HG02759 (cell line): ENCODE measurements around the gene ELL2.
"Not testable (repeated sequence)": the region's sequence is repeated elsewhere in the genome, so short reads cannot be mapped to it uniquely, and the experiment has no call there.

Experiments
- ATAC-seq: cut with Tn5 transposase; IDR thresholded peaks from one replicate; pipeline ENCODE4 v1.9.1; 2021; ENCODE audit warnings: mild to moderate bottlenecking, moderate library complexity; ENCODE audit not compliant: unreplicated experiment

Gene ELL2

DNA sequence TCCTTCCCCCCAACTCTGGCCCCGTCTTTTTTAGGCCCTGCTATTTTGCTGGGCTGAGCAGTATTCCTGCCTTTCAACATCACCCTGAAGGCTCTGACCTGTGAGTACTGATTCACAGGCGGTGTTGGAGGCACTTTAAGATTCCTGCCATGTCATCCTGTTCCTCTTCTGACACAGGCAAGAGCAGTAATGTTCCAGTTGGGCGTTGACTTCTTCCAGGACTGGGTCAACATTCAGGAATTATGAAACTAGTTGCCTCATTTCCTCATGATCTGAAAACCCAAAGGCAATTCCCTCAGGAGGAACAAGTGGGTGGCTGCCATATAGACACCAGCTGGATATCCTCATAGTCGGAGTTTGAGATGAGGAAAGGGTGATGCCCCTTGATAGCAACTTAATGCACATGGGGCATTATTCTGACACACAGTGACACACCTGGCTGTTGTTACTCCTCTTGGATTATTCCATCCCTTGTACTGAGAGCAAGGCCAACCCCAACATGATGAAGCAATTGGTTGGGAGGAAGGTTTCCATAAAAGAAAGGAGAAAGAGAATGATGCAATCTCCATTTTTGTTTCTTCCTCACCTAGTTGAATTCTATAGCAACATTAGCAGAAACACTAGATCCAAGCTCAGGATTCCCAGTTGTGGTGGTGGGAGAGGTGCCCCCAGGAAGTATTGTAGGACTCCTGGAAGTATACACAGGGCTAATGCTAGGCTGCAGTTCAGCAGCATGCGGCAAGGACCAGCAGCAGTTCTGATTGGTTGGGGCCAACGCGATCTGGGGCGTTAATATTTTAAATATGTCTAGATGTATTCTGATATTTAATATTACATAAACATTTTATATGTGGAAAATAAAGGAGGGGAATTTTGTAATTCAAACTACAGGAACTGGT lies 119.5 kb downstream of the ELL2 start:
- no peak for ATAC-seq

DNA sequence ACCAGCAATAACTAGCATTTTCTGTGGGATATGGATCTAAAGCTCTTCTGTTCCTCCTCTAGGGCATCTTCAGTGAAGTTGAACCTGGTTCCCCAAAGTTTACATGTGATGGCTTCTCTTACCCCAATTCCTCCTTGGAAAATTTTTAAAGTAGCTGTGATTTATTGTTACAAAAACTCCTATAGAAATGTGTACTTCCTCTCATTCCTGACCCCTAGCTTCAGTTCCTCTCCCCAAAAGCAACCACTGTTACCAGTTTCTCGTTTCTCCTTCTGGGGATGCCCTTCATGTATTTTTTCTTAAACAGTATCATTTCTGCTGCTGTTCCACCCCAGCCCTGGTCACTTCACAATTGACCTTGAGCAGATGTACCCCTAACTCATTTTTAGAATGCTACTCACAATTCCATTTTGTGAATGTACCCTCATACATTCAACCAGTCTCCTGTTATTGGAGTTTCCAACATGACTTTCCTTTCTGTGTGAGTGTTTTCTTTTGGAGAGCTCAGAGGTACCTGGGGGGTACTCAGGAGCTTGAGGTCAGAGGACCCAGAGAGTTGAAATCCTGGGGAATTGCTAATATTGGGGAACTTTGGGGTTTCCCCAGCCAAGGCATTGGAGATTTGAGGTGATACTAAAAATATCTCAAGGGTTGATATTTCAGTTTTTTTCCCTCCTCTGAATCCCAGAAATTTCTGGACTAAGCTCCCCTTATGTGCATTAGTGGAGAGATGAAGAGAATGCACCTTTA lies 120.5 kb downstream of the ELL2 start:
- no peak for ATAC-seq

DNA sequence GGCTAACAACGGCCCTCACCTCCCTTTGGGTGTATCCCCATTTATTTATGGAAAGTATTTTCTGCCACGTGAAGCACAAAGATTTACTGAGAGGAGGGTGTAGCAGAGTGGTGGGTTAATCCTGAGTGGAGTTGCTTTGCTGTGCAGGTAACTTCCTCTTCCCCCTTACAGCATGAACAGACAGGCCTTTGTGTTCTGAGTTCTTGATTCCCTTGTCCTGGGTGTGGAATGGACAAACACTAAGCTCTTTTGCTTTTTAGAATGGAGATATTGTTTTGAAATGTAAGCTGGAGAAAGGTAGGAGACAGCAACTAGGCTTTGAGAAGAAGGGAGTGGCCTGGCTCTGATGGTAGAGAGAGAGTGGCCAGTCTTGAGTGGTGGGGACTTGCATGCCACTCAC lies 122.0 kb downstream of the ELL2 start:
- ATAC-seq, result no peak

DNA sequence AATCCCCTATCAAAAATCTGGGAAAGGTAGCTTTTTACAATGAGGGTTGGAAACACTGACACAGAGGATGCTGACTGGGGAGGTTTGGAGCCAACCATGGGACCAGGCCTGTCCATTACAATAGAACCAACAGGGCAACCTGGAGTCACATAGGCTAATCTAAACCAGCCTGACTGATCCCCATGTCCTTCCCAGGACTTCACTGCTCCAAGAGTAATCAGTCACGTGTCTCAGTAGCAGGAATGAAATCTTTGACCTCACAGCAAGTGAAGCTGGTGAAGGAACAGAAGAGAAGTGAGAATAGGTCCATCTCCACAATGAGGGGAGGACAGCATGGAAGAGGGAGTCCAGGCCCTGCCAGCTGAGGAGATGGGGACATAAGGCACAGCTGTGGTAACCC lies 123.1 kb downstream of the ELL2 start:
- no peak for ATAC-seq

DNA sequence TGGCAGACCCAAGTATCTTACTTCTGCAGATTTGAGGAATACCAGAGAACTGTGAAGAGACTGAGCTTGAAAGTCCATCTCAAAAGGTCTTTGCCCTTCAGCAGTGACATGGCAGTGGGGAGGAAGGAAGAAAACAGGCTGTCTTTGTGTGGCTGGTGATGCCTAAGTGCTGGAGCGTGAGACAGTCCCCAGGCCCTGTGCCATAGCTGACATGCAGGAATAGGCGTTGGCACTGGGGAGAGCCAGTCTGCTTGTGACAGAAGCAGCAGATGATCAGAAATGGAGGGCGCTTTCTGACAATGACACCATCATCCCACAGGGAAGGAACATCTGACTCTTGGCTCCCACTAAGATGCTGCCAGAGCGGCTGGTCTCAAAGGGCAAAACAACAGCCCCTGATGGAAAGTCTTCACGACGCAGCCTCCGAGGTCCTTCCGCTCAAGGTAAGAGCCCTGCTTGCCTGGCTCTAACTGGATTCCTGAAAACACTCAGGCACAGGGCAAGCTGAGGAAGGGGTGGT lies 123.6 kb downstream of the ELL2 start:
- no peak for ATAC-seq

DNA sequence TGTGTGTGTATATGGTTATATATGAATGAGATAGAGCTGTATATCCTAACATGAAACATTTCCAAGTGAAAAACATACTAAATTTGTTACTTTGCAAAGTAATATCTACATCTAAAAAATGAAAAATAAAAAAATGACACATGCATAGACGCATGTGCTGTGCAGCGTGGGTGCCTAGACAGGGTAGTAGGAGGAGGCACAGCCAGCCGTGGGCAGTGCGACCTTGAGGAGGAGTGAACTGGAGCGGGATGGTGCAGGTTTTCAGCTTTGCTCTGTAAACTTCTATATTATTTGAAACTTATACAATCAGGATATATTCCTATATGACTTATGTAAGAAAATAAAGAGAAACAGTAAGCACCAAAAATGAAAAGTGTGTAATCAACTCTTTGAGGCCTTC lies 124.2 kb downstream of the ELL2 start:
- ATAC-seq, result no peak

DNA sequence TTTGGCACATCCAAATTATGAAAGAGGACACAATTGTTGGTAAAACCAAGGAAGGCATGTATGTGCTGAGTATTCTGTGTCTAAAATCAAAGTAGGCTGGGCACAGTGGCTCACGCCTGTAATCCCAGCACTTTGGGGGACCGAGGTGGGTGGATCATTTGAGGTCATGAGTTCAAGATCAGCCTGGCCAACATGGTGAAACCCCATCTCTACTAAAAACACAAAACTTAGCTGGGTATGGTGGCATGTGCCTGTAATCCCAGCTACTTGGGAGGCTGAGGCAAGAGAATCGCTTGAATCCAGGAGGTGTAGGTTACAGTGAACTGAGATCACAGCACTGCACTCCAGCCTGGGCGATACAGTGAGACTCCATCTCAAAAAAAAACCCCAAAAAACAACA lies 124.7 kb downstream of the ELL2 start:
- ATAC-seq, result not testable (repeated sequence)

DNA sequence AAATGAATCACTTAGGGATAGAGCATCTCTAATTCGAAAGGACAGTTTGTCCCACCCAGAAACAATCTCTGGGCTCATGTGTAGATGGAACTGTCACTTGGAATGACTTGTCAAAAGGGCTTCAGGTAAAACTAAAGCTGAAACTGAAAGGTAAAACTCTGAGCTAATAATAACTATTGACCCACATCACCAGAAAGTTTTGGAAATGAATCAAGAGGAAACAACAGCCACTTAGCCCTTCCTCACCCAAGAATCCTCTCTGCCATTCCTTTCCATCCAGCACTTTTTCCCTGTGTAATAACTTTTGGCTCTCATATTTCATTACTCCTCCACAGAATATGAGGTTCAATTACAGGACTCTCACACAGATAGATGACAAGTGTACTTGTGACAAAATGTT lies 125.1 kb downstream of the ELL2 start:
- no peak for ATAC-seq

DNA sequence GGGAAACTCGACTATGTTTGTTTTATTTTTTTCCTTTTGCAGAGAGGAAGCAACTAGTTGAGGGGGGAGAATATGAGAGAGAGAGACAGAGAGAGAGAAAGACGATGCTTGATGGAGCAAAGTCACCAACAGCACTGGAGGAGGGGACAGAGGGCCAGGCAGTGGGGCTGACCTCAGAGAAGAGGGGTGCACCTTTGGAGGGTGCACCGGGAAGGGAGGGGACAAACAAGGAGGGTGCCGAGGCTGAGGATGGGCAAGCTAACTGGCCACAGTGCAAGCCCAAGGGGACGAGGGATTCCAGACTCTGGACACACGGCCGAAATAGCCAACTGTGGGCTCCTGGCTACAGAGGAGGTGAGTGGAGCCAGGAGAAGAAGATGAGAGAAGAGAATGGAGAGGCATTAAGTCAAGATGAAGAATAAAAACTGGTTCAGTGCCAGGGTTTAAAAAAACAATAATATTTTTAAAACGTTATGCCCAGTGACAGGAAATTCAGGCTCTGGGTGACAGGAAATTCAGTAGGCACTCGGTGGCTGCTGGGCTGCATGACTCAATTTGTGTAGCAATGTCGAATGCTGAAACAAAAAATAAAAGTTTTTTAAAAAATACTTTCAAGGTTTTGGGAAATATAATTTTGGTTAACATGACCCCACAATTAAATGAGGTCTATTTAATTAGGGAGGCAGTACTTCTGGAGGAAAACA lies 125.8 kb downstream of the ELL2 start:
- no peak for ATAC-seq
